Measurements from ENCODE around the gene SRSF4.

Gene SRSF4

GRCh38 chr1:29197993-29198392, 16.3 kb upstream of the SRSF4 start:
- no peak for DNase-seq

GRCh38 chr1:29197590-29197924, 15.9 kb upstream of the SRSF4 start:
- no peak for DNase-seq

GRCh38 chr1:29196863-29197589, 15.3 kb upstream of the SRSF4 start:
- DNase-seq = no peak

GRCh38 chr1:29195881-29196291, 14.2 kb upstream of the SRSF4 start:
- DNase-seq = no peak

GRCh38 chr1:29193879-29194455, 12.3 kb upstream of the SRSF4 start:
- DNase-seq = no peak

- DNase-seq = no peak
Measured at GRCh38 chr1:29190718-29191117, 9.0 kb upstream of the SRSF4 start.

- no peak for DNase-seq
Measured at GRCh38 chr1:29186707-29187106, 5.0 kb upstream of the SRSF4 start.

- no peak for DNase-seq
Measured at GRCh38 chr1:29186252-29186651, 4.6 kb upstream of the SRSF4 start.

- no peak for DNase-seq
Measured at GRCh38 chr1:29183287-29183686, 1.6 kb upstream of the SRSF4 start.

GRCh38 chr1:29180497-29181412, 945 bp downstream of the SRSF4 start:
- DNase-seq = no peak

GRCh38 chr1:29179641-29180184, 2.0 kb downstream of the SRSF4 start:
- DNase-seq = no peak

GRCh38 chr1:29177022-29177705, 4.5 kb downstream of the SRSF4 start:
- no peak for DNase-seq

GRCh38 chr1:29176576-29176975, 5.1 kb downstream of the SRSF4 start:
- DNase-seq = no peak

- DNase-seq = no peak
Measured at GRCh38 chr1:29172415-29172939, 9.2 kb downstream of the SRSF4 start.

GRCh38 chr1:29171521-29171920, 10.2 kb downstream of the SRSF4 start:
- DNase-seq = no peak

- DNase-seq = no peak
Measured at GRCh38 chr1:29171089-29171488, 10.6 kb downstream of the SRSF4 start.

- no peak for DNase-seq
Measured at GRCh38 chr1:29169976-29170375, 11.7 kb downstream of the SRSF4 start.

- DNase-seq = no peak
Measured at GRCh38 chr1:29167904-29168303, 13.8 kb downstream of the SRSF4 start.

- no peak for DNase-seq
Measured at GRCh38 chr1:29166291-29166878, 15.3 kb downstream of the SRSF4 start.

- DNase-seq = no peak
Measured at GRCh38 chr1:29164588-29164987, 17.1 kb downstream of the SRSF4 start.

GRCh38 chr1:29162476-29163138, 19.1 kb downstream of the SRSF4 start:
- no peak for DNase-seq

- no peak for DNase-seq
Measured at GRCh38 chr1:29162025-29162424, 19.7 kb downstream of the SRSF4 start.
